ENCODE measurements around the gene ERAL1.

- TF ChIP-seq GATA2 (IDR thresholded peaks at IDR 0.05; ENCODE audit: low read depth, low read length) (no peak), GATA3 (IDR thresholded peaks at IDR 0.05; ENCODE audit: low read depth, low read length) (no peak)
Measured at GRCh38 chr17:28827672-28828071, 27.1 kb upstream of the ERAL1 start.

Measured in SH-SY5Y (cell line).